Testis (tissue), 2 donors: ENCODE results near the gene ANKRD28.

Experiments
- CTCF ChIP-seq, 3 experiments: fragments of 450-650 bp in 2 of 3; fragments of 200-600 bp in 1 of 3; sonication (generic) in 1 of 3; IDR thresholded peaks; one replicate each; pipeline ENCODE4 v1.5.1; 2016 to 2019; ENCODE audit warnings: antibody characterized with exemption in 3 of 3, mild to moderate bottlenecking in 2 of 3, moderate library complexity in 1 of 3
- POLR2A ChIP-seq: fragments of 450-650 bp; IDR thresholded peaks from one replicate; pipeline ENCODE4 v1.6.1; 2017; ENCODE audit warnings: antibody characterized with exemption, mild to moderate bottlenecking, moderate library complexity

- TF ChIP-seq CTCF (IDR thresholded peaks at IDR 0.05): no peak
- TF ChIP-seq POLR2A: no peak
Observed at GRCh38 chr3:15845475-15845874, 47.7 kb upstream of the ANKRD28 start.
